GM12878 (cell line): ENCODE results near the gene ENOX1. TPM values are rescaled to one million over a fixed set of nuclear protein-coding genes. Genes with fewer than 3 reads are reported as not detected.

Experiments
- ATAC-seq: fragments of 200-7000 bp; cut with Tn5 transposase; 3 replicates; pipeline ENCODE4 v1.9.1; 2020; ENCODE audit warnings: mild to moderate bottlenecking, moderate library complexity
- BruUV-seq: library from RNA; stranded (reverse); fragments of 400-500 nt; replicated peaks from 2 replicates; lab custom pipeline; 2021; lab: Mats Ljungman, UMichigan
- CTCF ChIA-PET: fragments of 300-600 bp; sonication (Branson Sonifier 250); formaldehyde crosslinking; extraction: SDS; loops from one replicate; lab custom pipeline; 2021; ENCODE audit warnings: inconsistent platforms; lab: Yijun Ruan, JAX
- POLR2A ChIA-PET: fragments of 350-600 bp; formaldehyde crosslinking; extraction: SDS; loops from one replicate; lab custom pipeline; 2021; ENCODE audit warnings: inconsistent platforms; lab: Charles Lee
- RAD21 ChIA-PET: fragments of 300-600 bp; sonication (Branson Sonifier 250); formaldehyde crosslinking; loops from one replicate; lab custom pipeline; 2023; ENCODE audit warnings: antibody characterized with exemption; ENCODE audit not compliant: unreplicated experiment; lab: Charles Lee
- SMC1A ChIA-PET: fragments of 300-600 bp; sonication (Branson Sonifier 250); formaldehyde crosslinking; loops from one replicate; lab custom pipeline; 2023; ENCODE audit not compliant: unreplicated experiment, uncharacterized antibody; lab: Charles Lee
- DNase-seq: peaks from one replicate; pipeline ENCODE4 v3.0.0-alpha.2; 2011; ENCODE audit warnings: low read depth, low spot score
- FAIRE-seq: peaks from 3 replicates; lab custom pipeline; 2011; peaks lifted over from hg19 to GRCh38; lab: Jason Lieb, UNC
- H2AFZ ChIP-seq: 2 replicates; pipeline ENCODE4 v1.6.0; 2011; ENCODE audit warnings: low read depth, low read length, control low read depth; ENCODE audit not compliant: control insufficient read depth
- H3K27ac ChIP-seq: 2 replicates; pipeline ENCODE4 v1.5.1; 2011; ENCODE audit warnings: control low read depth; ENCODE audit not compliant: control insufficient read depth, insufficient read depth
- H3K27me3 ChIP-seq, 2 experiments: replicated peaks in 1 of 2; 2 replicates each; pipeline versions ENCODE4 v1.6.0 to v1.6.1; 2011; ENCODE audit warnings: low read length in 1 of 2; ENCODE audit not compliant: control insufficient read depth in 2 of 2, insufficient read depth in 2 of 2
- H3K36me3 ChIP-seq, 2 experiments: 2 replicates each; pipeline ENCODE4 v1.5.1; 2011; ENCODE audit warnings: low read length in 1 of 2; ENCODE audit not compliant: control insufficient read depth in 2 of 2, insufficient read depth in 2 of 2
- H3K4me1 ChIP-seq: 2 replicates; pipeline ENCODE4 v1.6.1; 2011; ENCODE audit warnings: mild to moderate bottlenecking, low read length, moderate library complexity, mixed read lengths; ENCODE audit not compliant: control insufficient read depth, insufficient read depth
- H3K4me2 ChIP-seq: 2 replicates; pipeline ENCODE4 v1.6.0; 2011; ENCODE audit warnings: control low read depth; ENCODE audit not compliant: control insufficient read depth, insufficient read depth
- H3K4me3 ChIP-seq: fragments of 200-600 bp; sonication (generic); 2 replicates; pipeline ENCODE4 v1.5.1; 2016
- H3K79me2 ChIP-seq: 2 replicates; pipeline ENCODE4 v1.6.0; 2011; ENCODE audit warnings: low read length; ENCODE audit not compliant: control insufficient read depth, insufficient read depth
- H3K9ac ChIP-seq: 2 replicates; pipeline ENCODE4 v1.8.0; 2011; ENCODE audit warnings: low read length, control low read depth, mixed read lengths; ENCODE audit not compliant: control insufficient read depth, insufficient read depth
- H3K9me3 ChIP-seq: replicated peaks from 3 replicates; pipeline ENCODE4 v1.5.1; 2011; ENCODE audit warnings: mild to moderate bottlenecking, low read length; ENCODE audit not compliant: control insufficient read depth, insufficient read depth
- H4K20me1 ChIP-seq: 2 replicates; pipeline ENCODE4 v1.6.0; 2011; ENCODE audit not compliant: control insufficient read depth, insufficient read depth
- BCLAF1 ChIP-seq: fragments of 450-650 bp; IDR thresholded peaks from 2 replicates; pipeline ENCODE4 v1.6.1; 2017; ENCODE audit warnings: antibody characterized with exemption, mild to moderate bottlenecking, moderate library complexity
- CBX3 ChIP-seq: fragments of 200-600 bp; sonication (generic); IDR thresholded peaks from 2 replicates; pipeline ENCODE4 v1.6.1; 2016; ENCODE audit warnings: low read depth, borderline replicate concordance
- CREM ChIP-seq: IDR thresholded peaks from 2 replicates; pipeline ENCODE4 v1.6.1; 2014; ENCODE audit warnings: antibody characterized with exemption, low read depth
- EED ChIP-seq: sonication (generic); IDR thresholded peaks from 2 replicates; pipeline ENCODE4 v1.6.1; 2016; ENCODE audit warnings: antibody characterized with exemption, low read depth
- MXI1 ChIP-seq: fragments of 150-350 bp; IDR thresholded peaks from 2 replicates; pipeline ENCODE4 v1.6.1; 2011; ENCODE audit warnings: low read depth, mild to moderate bottlenecking, inconsistent platforms, low read length, improper control_type of control experiment
- NFYB ChIP-seq: IDR thresholded peaks from 2 replicates; pipeline ENCODE4 v1.6.1; 2011; ENCODE audit warnings: low read depth, mild to moderate bottlenecking, low read length, improper control_type of control experiment, moderate library complexity; ENCODE audit not compliant: insufficient read depth
- NRF1 ChIP-seq: conservative IDR thresholded peaks from 2 replicates; pipeline ENCODE4 v1.6.1; 2011; ENCODE audit warnings: mild to moderate bottlenecking, low read depth, low read length, improper control_type of control experiment
- RAD21 ChIP-seq: IDR thresholded peaks from 2 replicates; pipeline ENCODE4 v1.6.1; 2011; ENCODE audit warnings: mild to moderate bottlenecking, low read depth, low read length, moderate library complexity; ENCODE audit not compliant: insufficient read depth
- SREBF1 ChIP-seq: IDR thresholded peaks from 2 replicates; pipeline ENCODE4 v1.6.1; 2012; ENCODE audit warnings: mild to moderate bottlenecking, low read length
- WGBS: methylation state at CpG from one replicate; pipeline ENCODE4 v1.1.6; 2016; ENCODE audit warnings: low lambda C conversion rate; ENCODE audit not compliant: insufficient replicate concordance, insufficient coverage; ENCODE audit errors: missing lambda C conversion rate; 5-methylcytosine and 5-hydroxymethylcytosine counted together
- in situ Hi-C: fragments of 300-500 bp; cut with MboI; formaldehyde crosslinking; loops from 9 replicates; pipeline ENCODE4 v1.14.3; 2018; ENCODE audit warnings: mixed read lengths
- intact Hi-C: fragments of 100-400 bp; cut with micrococcal nuclease; formaldehyde crosslinking; loops from one replicate; pipeline ENCODE4 v1.14.2; 2022; ENCODE audit not compliant: unreplicated experiment
- polyA plus RNA-seq, 11 experiments: library from polyadenylated mRNA; depleted of rRNA in 4 of 11; unstranded in 6 of 11; stranded (reverse) in 5 of 11; fragments of >200 nt; fragmentation: Nextera tagmentation in 4 of 11; fragmentation: Illumina TruSeq in 1 of 11; extraction: Ambion mirVana in 4 of 11; extraction: Trizol in 1 of 11; gene quantifications; 1 replicate in 1 of 11; 2 replicates in 10 of 11; pipeline versions ENCODE4 v1.2.1 to v1.2.3, GENCODE V29; 2011 to 2016; ENCODE audit warnings: inconsistent platforms in 2 of 11, missing spikeins in 2 of 11, low read depth in 1 of 11
- total RNA-seq, 4 experiments: library from RNA; depleted of rRNA in 3 of 4; stranded (reverse); fragments of >200 nt in 3 of 4; fragmentation: Illumina TruSeq in 1 of 4; extraction: Trizol in 1 of 4; gene quantifications; 2 replicates each; pipeline versions ENCODE4 v1.2.1 to v1.2.3, GENCODE V29; 2013 to 2021

Gene ENOX1
- total and polyA plus RNA-seq, 10 of the 15 experiments (the other 5 are each of a cell fraction or from before 2014, with no cell fraction given), result 0.11 to 0.26 (median 0.15) TPM

DNA sequence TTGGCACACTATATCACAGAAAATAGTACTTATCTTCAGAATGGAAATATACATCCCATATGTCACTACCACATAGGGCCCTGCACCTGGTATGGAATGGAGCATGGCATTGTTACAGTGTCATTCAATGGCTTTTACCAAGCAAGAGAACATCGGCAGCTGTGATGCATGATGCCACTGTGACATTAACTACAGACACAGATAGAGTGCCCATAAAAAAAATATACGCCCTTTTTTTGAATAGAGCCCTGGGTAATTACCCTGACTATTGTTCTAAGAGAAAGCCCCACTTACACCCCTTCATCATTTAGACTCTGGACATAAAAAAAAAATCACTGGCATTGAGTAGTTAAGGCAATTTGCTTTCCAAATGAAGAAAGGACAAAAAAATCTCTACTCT, 443.1 kb downstream of the ENOX1 start (continued):
- TF ChIP-seq SREBF1 (no peak), MXI1 (no peak)

- RAD21 ChIA-PET, result no interaction called here
- Histone ChIP-seq H4K20me1 (no peaks in the 10 kb centered on the region), H3K36me3 (no peaks in the 10 kb centered on the region), H2AFZ (no peak overlapping the region), H3K27me3 (no peaks in the 10 kb centered on the region; a peak in 1 of 4 replicates), H3K4me1 (no peaks in the 10 kb centered on the region), H3K9ac (no peak overlapping the region)
- no TSS peak for BruUV-seq
- intact Hi-C loops, result no loop called here
- ATAC-seq, result no peak
- TF ChIP-seq NFYB (no peak), CBX3 (no peak), RAD21 (no peak), BCLAF1 (no peak), NRF1 (no peak), CREM (no peak), EED (no peak)
- TF ChIP-seq, all 136 proteins: peak for 0
- no peaks in the 10 kb centered on the region for H3K79me2 ChIP-seq
- ChIA-PET POLR2A (no interaction called here), SMC1A (no interaction called here), CTCF (no interaction called here)
- no peak overlapping the region for H3K27ac ChIP-seq
- FAIRE-seq, result no peak
- no peak overlapping the region for H3K4me2 ChIP-seq
- in situ Hi-C loops, result no loop called here
- H3K9me3 ChIP-seq, result no peaks in the 10 kb centered on the region
- no peak overlapping the region for H3K4me3 ChIP-seq
- no peak for DNase-seq
- WGBS, result 17% methylated on average over 4 of the region's 4 CpGs
Observed at GRCh38 chr13:43339805-43340550, 446.8 kb downstream of the ENOX1 start.
